Neural crest cell (in vitro differentiated cells): Measurements from ENCODE around the gene DAGLB. TPM values are rescaled to one million over a fixed set of nuclear protein-coding genes. Genes with fewer than 3 reads are reported as not detected.
"Not testable (repeated sequence)": the region's sequence is repeated elsewhere in the genome, so short reads cannot be mapped to it uniquely, and the experiment has no call there.

Experiments
- DNase-seq: peaks from one replicate; pipeline ENCODE4 v3.0.0; 2021; ENCODE audit warnings: low read depth, mixed read lengths, low spot score
- H3K27ac Mint-ChIP-seq: one replicate; pipeline ENCODE4 v1.8.0; 2021; ENCODE audit warnings: mild to moderate bottlenecking, mixed read lengths; ENCODE audit not compliant: unreplicated experiment
- H3K27me3 Mint-ChIP-seq: 2 replicates; pipeline ENCODE4 v1.8.0; 2021; ENCODE audit warnings: low read depth, mild to moderate bottlenecking, mixed read lengths
- H3K36me3 Mint-ChIP-seq: 2 replicates; pipeline ENCODE4 v1.8.0; 2021; ENCODE audit warnings: low read depth, mild to moderate bottlenecking, mixed read lengths
- H3K4me1 Mint-ChIP-seq: 2 replicates; pipeline ENCODE4 v1.8.0; 2021; ENCODE audit warnings: mixed read lengths
- H3K4me3 Mint-ChIP-seq: one replicate; pipeline ENCODE4 v1.8.0; 2021; ENCODE audit warnings: mild to moderate bottlenecking, mixed read lengths
- H3K9me3 Mint-ChIP-seq: 2 replicates; pipeline ENCODE4 v1.8.0; 2021; ENCODE audit warnings: mixed read lengths
- total RNA-seq: library from RNA; stranded (reverse); gene quantifications from 2 replicates; pipeline ENCODE4 v1.2.1, GENCODE V29; 2021
- TF ChIP-seq, protein P1 (sequence below): fragments of 200-600 bp; sonication (generic); conservative IDR thresholded peaks from 2 replicates; pipeline ENCODE4 v1.5.0; 2021; ENCODE audit warnings: antibody characterized with exemption, mild to moderate bottlenecking

DAGLB gene
- total RNA-seq, 1 donor from 2014 or later, result 33.0 TPM

DNA sequence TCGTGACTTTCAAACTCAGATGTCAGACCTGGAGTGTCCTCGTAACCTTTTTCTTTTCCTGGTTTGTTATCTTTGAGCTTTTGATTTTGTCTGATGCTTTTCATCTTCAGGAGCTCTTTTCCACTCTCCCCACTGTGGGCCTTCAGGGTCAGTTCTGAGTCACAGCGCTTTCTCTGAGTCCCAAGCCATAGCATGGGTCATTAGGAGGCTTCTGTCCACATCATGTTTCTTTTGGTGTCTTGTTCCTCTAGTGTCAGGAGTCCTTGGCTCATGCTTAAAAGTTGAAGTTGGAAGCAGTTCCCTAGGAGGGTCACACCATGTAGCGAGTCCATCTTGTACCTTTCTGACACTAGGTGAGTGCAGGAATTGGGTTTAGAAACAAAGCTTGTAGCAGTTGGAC, 40.3 kb downstream of the DAGLB start:
- TF ChIP-seq, protein P1, sequence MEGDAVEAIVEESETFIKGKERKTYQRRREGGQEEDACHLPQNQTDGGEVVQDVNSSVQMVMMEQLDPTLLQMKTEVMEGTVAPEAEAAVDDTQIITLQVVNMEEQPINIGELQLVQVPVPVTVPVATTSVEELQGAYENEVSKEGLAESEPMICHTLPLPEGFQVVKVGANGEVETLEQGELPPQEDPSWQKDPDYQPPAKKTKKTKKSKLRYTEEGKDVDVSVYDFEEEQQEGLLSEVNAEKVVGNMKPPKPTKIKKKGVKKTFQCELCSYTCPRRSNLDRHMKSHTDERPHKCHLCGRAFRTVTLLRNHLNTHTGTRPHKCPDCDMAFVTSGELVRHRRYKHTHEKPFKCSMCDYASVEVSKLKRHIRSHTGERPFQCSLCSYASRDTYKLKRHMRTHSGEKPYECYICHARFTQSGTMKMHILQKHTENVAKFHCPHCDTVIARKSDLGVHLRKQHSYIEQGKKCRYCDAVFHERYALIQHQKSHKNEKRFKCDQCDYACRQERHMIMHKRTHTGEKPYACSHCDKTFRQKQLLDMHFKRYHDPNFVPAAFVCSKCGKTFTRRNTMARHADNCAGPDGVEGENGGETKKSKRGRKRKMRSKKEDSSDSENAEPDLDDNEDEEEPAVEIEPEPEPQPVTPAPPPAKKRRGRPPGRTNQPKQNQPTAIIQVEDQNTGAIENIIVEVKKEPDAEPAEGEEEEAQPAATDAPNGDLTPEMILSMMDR, result no peak
- no peaks in the 10 kb centered on the region for H3K27me3 Mint-ChIP-seq
- peaks cover 34% of the 10 kb centered on the region for H3K36me3 Mint-ChIP-seq
- peak overlapping the region; percentile 10 for H3K27ac Mint-ChIP-seq
- H3K4me3 Mint-ChIP-seq, result no peak overlapping the region
- no peak for DNase-seq
- no peaks in the 10 kb centered on the region for H3K9me3 Mint-ChIP-seq
- no peaks in the 10 kb centered on the region for H3K4me1 Mint-ChIP-seq

DNA sequence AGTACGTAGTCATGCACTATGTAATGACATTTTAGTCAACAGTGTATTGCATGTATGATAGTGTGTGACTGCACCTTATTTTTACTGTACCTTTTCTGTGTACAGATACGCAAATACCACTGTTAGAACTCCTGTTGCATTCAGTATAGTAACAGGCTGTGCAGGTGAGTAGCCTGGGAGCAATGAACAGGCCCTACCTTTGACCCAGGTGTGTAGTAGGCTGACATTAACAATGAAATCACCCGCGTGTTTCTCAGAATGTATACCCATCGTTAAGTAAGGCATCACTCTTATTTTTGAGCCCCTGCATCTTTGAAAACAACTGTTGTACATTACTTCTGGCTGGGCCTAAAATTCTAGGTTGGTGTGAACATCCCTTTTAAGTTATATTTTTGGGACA, 41.6 kb downstream of the DAGLB start:
- Mint-ChIP-seq H3K4me3 (no peak overlapping the region), H3K27ac (no peak overlapping the region), H3K27me3 (no peaks in the 10 kb centered on the region), H3K9me3 (no peaks in the 10 kb centered on the region), H3K36me3 (peaks cover 31% of the 10 kb centered on the region), H3K4me1 (no peaks in the 10 kb centered on the region)
- TF ChIP-seq, protein P1, result no peak
- no peak for DNase-seq

DNA sequence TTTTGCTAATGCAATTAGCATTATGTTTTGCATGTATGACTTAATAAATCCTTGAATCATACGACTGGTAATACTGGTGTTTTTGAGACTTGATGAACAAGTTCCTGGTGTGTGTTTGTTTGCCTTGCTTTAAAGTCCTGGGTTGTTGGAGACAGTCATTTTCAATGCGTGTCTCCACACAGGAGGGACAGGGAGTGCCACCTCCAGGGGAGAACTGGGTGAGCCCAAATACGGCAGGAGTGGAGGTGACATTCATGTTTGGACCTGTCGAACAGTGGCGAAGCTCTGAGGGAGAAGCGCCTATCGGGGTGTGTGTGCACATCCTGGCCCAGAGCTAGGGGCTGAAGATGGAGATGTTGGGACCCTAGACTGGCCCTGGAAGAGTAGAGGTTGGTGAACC, 43.8 kb downstream of the DAGLB start:
- no peaks in the 10 kb centered on the region for H3K27me3 Mint-ChIP-seq
- no peak for DNase-seq
- TF ChIP-seq, protein P1, result no peak
- no peak overlapping the region for H3K27ac Mint-ChIP-seq
- no peaks in the 10 kb centered on the region for H3K9me3 Mint-ChIP-seq
- peaks cover 23% of the 10 kb centered on the region for H3K36me3 Mint-ChIP-seq
- peak overlapping the region; percentile 10 for H3K4me3 Mint-ChIP-seq
- H3K4me1 Mint-ChIP-seq, result no peaks in the 10 kb centered on the region

DNA sequence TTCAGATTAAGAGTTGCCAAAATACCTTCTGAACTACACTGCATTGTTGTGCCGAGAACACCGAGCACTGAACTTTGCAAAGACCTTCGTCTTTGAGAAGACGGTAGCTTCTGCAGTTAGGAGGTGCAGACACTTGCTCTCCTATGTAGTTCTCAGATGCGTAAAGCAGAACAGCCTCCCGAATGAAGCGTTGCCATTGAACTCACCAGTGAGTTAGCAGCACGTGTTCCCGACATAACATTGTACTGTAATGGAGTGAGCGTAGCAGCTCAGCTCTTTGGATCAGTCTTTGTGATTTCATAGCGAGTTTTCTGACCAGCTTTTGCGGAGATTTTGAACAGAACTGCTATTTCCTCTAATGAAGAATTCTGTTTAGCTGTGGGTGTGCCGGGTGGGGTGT, 45.0 kb downstream of the DAGLB start:
- DNase-seq, result no peak
- H3K9me3 Mint-ChIP-seq, result no peaks in the 10 kb centered on the region
- H3K4me3 Mint-ChIP-seq, result no peak overlapping the region
- H3K36me3 Mint-ChIP-seq, result peaks cover 19% of the 10 kb centered on the region
- H3K27ac Mint-ChIP-seq, result peak overlapping the region; percentile 7
- TF ChIP-seq, protein P1, result no peak
- H3K4me1 Mint-ChIP-seq, result no peaks in the 10 kb centered on the region
- H3K27me3 Mint-ChIP-seq, result no peaks in the 10 kb centered on the region

DNA sequence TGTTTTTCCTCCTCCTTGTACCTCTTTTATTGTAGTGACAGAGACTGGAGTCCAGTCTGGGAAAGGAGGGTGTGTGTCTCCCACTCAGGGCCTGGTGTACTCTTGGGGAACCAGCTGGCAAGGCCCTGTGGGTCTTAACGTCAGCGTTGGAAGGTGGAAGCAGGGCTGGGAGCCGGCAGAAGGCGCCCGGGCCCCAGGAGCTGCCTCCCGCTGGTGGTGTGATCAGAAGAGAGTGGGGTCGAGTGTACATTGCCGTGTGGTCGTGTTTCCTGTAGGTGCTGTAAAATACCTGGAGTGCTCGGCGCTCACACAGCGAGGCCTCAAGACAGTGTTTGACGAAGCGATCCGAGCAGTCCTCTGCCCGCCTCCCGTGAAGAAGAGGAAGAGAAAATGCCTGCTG, 45.7 kb downstream of the DAGLB start:
- Mint-ChIP-seq H3K27me3 (no peaks in the 10 kb centered on the region), H3K4me1 (no peaks in the 10 kb centered on the region), H3K9me3 (no peaks in the 10 kb centered on the region), H3K27ac (no peak overlapping the region), H3K4me3 (no peak overlapping the region), H3K36me3 (peaks cover 15% of the 10 kb centered on the region)
- no peak for DNase-seq
- TF ChIP-seq, protein P1, result no peak

DNA sequence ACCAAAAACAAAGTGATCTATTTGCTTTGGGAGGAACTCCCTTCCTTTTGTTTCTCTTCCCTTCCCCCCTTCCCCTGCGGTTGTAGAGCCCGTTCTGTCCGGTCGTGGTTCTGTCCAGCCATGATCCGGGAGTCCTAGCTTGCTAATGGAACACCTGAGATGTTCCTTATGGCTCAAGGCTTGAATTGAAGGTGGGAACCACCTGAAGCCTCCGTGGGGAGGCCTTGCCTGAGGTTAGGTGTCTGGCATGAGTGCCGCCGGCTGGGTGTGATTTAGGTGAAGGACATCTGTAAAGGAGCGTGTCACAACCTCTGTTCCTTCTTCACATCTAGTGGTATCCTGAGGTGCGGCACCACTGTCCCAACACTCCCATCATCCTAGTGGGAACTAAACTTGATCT, 46.2 kb downstream of the DAGLB start:
- no peaks in the 10 kb centered on the region for H3K4me1 Mint-ChIP-seq
- peaks cover 15% of the 10 kb centered on the region for H3K36me3 Mint-ChIP-seq
- no peak overlapping the region for H3K4me3 Mint-ChIP-seq
- no peaks in the 10 kb centered on the region for H3K9me3 Mint-ChIP-seq
- H3K27ac Mint-ChIP-seq, result no peak overlapping the region
- no peak for DNase-seq
- H3K27me3 Mint-ChIP-seq, result no peaks in the 10 kb centered on the region
- TF ChIP-seq, protein P1, result no peak

DNA sequence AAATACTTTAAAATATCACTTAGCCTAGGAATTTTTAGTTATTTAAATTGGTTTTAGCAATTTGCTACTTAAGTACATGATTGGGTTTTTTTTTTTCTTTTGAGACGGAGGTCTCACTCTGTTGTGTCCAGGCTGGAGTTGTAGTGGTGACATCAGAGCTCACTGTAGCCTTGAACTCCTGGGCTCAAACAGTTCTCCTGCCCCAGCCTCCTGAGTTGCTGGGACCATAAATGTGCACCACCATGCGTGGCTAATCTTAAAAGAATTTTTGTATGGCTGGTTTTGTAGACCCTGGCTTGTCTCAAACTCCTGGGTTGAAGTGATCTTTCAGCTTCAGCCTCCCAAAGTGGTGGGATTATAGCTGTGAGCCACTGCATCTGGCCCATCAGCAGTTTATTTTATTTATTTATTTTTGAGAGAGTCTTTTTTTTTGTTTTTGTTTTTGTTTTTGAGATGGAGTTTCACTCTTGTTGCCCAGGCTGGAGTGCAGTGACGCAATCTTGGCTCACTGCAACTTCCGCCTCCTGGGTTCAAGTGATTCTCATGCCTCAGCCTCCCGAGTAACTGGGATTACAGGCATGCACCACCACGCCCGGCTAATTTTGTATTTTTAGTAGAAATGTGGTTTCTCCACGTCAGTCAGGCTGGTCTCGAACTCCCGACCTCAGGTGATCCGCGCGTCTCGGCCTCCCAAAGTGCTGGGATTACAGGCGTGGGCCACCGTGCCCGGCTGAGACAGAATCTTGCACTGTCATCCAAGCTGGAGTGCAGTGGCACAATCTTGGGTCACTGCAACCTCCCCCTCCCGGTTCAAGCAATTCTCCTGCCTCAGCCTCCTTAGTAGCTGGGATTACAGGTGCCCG, 47.3 kb downstream of the DAGLB start:
- not testable (repeated sequence) for H3K4me3 Mint-ChIP-seq, H3K27ac Mint-ChIP-seq, DNase-seq, H3K9me3 Mint-ChIP-seq, H3K27me3 Mint-ChIP-seq, H3K4me1 Mint-ChIP-seq
- H3K36me3 Mint-ChIP-seq, result peaks cover 11% of the 10 kb centered on the region
